ENCODE results near the gene PRSS50.

The PRSS50 gene

DNA sequence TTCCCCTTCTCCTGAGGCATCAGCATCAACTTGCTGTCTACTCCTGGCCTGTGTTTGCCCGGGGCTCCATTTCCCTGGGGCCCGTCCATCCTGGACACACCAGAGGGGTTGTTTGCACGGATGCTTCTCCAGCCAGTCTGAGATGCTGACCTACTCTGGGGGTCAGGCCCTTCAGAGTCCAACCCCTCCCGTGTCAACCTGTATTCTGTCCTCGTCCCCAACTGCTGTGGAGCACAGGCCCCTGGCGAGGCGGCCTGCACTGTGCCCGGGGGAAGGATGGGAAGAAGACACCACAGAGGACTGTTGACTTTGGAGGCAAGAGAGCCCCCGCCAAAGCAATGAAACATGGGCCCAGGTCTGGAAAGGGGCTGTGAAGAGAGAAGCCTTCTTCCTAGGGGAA, 50.0 kb downstream of the PRSS50 start:
- no peak for DNase-seq

DNA sequence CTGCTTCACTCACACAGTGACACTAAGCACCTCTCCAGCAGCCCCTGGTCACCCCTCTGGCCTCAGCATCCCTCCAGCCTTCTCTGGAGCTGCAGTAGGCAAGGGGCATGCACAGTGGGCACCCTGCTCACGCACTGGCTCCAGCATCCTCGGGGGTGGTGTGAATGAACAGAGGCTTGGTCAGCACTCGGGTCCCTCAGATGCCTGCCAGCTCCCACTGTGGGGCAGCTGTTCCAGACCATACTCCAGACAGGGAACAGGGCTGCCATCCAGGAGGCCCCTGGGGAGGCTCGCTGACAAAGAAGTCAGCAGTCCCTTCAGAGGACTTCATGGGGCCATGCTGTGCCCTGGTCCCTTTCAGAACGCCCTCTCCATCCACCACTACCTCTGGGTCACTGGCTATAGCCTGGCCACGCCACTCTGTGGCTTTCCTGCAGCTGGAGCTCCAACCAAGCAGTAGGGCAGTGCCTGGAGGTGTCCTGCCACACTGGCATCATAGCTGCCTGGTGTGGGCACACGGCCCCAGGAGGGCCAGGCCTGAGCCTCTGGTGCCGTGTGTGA, 50.5 kb downstream of the PRSS50 start:
- no peak for DNase-seq

DNA sequence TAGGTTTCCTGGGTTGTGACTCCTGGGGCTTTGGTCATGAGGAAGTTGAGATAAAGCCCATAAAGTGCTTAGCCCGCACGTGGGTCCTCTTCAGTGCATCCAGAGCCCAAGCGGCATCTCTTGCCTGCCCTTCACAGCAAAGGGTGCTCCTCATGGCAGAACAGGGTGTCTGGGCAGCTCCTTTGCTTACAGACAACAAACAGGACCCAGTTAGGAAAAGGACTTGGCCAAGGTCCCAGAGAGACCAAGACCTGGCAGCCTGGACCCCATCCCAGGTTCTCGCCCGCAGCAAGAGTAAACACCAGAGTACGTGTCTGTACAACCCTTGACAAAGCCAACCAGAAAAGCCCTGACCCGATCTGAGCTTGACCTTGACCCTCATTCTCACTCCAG, 51.2 kb downstream of the PRSS50 start:
- no peak for DNase-seq

DNA sequence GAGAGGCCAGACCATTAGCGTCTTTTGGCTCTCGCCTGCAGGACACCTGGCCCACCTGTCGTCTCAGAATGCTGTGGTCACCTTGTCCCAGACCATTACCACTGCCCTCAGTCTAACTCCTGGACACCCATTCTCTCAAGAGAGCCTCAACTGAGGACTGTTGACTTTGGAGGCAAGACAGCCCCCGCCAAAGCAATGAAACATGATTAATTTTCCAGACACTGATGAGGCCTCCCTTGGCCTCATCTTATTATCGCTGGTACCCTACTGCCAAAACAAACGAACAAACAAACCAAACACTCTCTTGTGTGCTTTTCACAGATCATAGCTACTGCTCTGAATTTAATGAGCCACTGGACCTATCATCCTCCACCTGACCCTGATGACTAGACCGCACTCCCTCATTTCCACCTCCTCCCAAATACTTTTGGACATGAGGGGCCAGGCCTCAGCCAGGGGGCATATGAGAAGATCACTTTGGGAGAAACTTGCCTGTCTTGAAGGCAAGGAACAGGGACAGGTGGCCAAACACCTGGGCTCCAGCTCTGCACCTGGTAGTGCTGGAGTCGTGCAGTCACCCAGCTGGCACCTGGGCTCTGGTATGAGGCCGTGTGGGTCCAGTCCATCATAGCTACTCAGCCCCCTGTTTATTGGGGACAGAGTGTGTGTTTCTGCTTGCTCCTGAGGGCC, 51.8 kb downstream of the PRSS50 start:
- no peak for DNase-seq

DNA sequence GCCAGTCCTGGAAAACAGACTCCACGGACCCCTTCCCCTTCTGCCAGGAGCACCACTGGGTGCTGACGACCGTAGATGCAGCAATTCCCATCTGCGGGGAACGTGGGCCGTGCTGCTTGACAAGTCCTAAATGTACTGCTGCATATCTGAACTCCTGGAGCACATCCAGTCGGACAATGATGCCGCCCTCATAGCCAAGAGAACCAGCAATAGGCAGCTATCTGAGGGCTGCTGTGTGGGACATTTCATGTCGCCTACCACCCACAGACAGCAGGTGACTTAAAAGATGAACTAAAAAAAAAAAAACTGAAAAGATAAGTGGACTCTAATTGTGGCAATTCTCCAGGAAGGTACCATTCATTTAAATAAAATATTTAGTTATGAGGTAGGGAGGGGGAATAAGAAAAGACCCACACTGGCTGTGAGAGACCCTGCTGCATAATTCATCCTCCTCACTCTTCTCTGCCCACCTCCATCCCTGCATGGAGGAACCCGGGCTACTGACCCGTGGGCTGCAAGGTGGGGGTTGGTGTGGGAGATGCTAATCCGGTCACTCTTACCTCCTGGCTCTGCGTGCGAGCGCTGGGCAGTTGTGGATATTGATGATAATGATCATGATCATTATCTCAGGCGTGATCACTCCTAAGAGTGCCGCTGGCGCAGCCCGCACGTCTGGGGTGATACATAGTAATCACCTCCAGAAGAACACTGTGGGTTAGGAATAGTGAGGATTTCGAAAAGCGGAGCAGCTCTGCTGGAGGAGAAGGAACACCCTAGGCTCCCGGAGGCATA, 52.5 kb downstream of the PRSS50 start:
- no peak for DNase-seq

DNA sequence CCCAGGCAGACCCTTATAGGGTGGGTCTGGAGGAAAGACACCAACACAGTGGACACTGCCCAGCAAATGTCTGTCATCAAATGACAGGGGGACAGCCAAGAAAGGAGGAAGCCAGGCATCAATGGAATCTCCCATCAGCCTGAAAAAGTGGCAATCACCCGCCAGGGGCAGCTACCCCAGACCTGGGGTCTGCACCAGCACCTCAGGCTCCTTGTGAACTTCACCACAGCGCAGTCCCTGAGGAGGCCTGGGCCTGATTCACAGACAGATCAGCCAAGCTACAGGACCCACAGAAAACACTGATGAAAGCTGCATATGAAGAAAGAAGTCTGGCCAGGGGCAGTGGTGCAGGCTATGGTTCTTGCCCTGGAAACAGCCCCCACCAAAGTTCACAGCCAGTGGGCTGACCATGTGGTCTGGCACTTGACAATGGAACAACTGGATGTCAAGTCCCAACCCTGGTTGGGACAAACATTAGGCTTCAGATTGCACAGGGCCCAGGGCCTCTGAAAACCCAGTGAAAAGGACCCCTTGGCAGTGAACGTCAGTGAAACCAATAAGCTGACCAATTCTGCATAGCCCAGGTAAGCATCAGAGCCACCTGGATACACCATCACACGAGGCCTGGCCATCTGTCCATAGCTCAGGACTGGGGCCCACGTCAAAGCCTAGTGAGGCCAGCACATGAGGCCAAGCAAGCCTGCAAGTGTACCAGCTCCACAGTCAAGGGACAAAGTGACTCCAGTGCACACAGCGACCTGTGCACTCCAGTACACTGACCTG, 53.3 kb downstream of the PRSS50 start:
- DNase-seq, result no peak

DNA sequence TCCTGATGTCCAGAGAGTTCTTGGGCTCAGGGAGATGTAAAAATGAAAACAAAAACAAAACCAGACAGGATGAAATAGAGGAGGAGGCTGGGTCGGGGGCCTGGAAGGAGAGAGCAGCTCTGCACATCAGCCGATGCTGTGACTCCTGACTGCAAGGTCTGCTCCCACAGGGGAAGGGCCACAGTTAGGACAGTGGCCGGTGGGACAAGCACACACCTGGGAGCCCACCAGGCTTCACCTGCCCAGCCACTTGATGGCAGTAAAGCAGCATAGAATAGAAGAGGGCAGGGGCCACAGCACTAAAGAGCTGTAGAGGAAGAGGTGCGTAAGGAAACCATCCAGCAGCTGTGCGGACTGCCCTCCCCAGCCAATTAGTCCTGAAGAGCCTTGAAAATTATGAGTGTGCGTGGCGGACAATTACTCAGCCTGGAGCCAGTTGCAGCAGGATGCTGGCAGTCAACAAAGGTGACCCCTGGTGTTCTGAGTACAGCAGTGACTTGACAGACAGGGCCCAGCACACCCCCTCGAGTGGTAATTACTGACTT, 54.0 kb downstream of the PRSS50 start:
- no peak for DNase-seq

DNA sequence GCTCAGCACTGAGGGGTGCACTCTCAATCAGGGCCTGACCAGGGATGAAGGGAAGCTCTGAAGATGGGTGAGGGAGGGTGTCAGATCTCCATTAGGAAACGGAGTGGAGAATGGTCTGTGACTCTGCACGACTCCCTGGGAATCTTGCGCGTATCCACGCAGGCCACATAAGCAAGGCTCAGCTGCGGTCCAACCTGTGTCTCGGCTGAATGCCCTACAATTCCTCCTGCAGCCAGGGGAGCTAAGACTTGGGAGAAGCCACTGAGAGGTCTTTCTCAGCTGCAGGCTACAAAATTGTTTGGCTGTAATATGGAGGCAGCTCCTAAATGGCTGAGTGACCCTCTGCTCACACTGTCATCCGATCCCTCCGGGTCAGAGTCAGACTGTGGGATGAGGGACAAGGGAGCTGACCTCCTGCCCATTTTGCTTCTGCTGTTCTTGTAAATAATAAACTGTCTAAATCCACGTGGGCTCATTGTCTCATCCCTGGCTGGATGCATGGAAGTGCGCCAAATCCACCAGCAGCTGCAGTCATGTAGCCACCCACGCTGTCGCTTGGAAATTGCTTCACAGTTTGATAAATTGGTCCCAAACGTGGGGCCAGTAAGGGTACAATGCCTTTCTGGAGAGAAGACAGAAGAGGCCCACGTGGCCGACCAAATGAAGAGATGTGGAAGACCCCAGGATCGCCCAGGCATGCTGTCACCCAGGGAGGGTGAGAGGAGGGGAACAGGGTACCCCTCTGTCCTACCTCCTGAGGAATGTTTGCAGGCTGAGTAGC, 54.7 kb downstream of the PRSS50 start:
- no peak for DNase-seq
